Measurements from ENCODE around the gene AGK. TPM values are rescaled to one million over a fixed set of nuclear protein-coding genes. Genes with fewer than 3 reads are reported as not detected.

Gene AGK
- total and polyA plus RNA-seq, 2 experiments from 2014 or later, result 25.6 to 30.8 TPM

DNA sequence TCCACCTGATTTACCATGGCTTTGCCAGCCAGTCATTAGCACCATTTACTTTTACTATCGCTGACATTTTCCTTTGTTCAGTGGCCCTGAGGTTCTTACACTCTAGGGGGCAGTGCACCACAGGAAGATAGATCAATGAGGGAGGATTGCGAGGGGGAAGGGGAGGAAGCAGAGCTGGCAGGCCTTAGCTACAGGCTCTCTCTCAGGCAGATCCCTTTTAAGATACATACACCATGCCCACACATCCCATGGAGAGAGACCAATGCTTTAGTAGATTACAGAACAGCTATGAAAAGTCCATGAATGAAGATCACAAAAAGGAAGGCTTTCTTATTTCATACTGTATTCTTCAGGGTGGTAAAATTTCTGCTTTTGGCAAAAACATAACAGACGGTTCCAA, 103.3 kb downstream of the AGK start:
- Histone ChIP-seq H3K27me3 (no peaks in the 10 kb centered on the region), H3K4me1 (ENCODE audit: low read depth) (no peaks in the 10 kb centered on the region), H3K36me3 (peaks cover 7% of the 10 kb centered on the region), H3K27ac (peak overlapping the region; percentile 29), H3K4me3 (no peak overlapping the region), H3K9me3 (ENCODE audit: low read depth) (no peaks in the 10 kb centered on the region)
- DNase-seq (ENCODE audit: low read depth in 1 of 2, low spot score in 1 of 2), result peak; percentile 76 to 80
- TF ChIP-seq, protein P1, sequence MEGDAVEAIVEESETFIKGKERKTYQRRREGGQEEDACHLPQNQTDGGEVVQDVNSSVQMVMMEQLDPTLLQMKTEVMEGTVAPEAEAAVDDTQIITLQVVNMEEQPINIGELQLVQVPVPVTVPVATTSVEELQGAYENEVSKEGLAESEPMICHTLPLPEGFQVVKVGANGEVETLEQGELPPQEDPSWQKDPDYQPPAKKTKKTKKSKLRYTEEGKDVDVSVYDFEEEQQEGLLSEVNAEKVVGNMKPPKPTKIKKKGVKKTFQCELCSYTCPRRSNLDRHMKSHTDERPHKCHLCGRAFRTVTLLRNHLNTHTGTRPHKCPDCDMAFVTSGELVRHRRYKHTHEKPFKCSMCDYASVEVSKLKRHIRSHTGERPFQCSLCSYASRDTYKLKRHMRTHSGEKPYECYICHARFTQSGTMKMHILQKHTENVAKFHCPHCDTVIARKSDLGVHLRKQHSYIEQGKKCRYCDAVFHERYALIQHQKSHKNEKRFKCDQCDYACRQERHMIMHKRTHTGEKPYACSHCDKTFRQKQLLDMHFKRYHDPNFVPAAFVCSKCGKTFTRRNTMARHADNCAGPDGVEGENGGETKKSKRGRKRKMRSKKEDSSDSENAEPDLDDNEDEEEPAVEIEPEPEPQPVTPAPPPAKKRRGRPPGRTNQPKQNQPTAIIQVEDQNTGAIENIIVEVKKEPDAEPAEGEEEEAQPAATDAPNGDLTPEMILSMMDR (IDR thresholded peaks at IDR 0.05; ENCODE audit: low read depth, low read length), result peak; percentile 78

DNA sequence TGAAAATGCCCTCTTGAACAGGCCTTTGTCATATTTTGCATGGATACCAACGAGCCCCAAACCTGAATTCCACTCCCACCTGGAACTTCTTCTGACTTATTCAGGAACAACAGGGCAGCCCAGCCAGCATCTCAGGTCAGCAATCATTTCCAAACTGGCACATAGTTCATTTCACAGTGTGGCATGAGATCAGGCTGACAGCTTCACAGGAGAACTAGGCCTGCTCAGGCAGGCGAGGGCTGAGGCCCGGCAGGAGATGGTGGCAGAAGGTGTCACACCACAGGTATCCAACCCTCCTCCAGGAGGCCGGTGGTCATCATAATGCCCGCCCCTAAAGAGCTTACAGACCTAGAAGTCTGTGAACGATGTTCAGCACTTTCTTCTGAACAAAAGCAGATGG, 108.3 kb downstream of the AGK start:
- Histone ChIP-seq H3K9me3 (ENCODE audit: low read depth) (no peaks in the 10 kb centered on the region), H3K27me3 (no peaks in the 10 kb centered on the region), H3K36me3 (peaks cover 33% of the 10 kb centered on the region), H3K4me1 (ENCODE audit: low read depth) (no peaks in the 10 kb centered on the region), H3K4me3 (no peak overlapping the region), H3K27ac (no peak overlapping the region)
- DNase-seq (ENCODE audit: low read depth in 1 of 2, low spot score in 1 of 2), result no peak
- TF ChIP-seq, protein P1 (IDR thresholded peaks at IDR 0.05; ENCODE audit: low read depth, low read length), result no peak

DNA sequence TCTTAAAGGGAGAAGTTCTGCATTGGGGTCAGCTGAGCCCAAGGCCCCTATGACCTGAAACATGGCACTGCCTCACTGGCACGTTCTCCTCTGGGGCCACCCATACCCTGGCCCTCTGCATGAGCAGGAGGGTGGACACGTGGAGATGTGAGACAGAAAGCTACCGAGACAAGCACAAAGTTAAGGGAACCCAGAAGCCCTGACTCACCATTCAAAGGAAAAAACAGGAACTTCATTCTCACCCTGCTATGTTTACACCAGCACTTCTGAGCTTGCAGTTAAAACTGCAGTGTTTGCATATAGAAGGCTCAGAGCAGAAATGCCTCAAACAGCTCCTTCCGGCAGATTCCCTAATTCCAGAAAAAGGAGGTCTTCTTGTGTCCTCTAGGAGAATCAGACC, 109.0 kb downstream of the AGK start:
- Histone ChIP-seq H3K4me1 (ENCODE audit: low read depth) (no peaks in the 10 kb centered on the region), H3K36me3 (peaks cover 34% of the 10 kb centered on the region), H3K27me3 (no peaks in the 10 kb centered on the region), H3K4me3 (no peak overlapping the region), H3K9me3 (ENCODE audit: low read depth) (no peaks in the 10 kb centered on the region), H3K27ac (no peak overlapping the region)
- DNase-seq (ENCODE audit: low read depth in 1 of 2, low spot score in 1 of 2), result no peak
- TF ChIP-seq, protein P1 (IDR thresholded peaks at IDR 0.05; ENCODE audit: low read depth, low read length), result no peak

DNA sequence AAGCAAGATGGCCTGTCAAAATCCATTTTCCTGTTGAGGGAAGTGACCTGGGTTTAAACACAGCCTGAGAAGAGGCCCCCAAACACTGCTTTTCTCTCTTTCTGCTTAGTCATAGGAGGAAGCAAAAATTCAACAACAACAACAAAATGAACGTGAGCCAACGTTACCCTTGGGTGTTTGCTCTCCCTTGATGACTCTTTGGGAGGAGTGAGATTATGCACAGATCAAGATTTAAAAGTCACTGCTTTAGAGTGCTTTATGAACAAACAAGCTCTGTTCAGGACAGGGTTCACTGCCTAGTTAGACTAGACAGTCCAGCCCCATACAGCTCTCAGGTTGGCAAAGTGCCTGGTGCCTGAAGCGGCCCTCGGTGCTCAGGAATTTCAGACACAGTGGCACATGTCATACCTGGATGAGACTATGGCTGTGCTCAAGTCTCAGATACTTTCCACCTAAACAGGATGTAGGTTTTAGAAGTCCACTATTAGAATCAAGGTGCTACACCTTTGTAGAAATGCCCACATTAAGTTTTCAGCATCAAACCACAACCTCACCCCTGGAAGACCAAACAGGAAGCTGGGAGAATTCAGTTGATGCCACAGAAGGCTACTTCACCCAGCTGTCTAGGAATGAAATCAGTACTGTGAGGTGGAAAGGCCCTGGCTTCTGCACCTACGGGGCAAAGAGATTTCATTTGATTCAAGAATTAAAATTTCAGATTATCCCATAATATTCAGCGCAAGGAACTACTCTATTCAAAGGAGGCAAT, 112.1 kb downstream of the AGK start:
- Histone ChIP-seq H3K4me1 (ENCODE audit: low read depth) (no peaks in the 10 kb centered on the region), H3K4me3 (no peak overlapping the region), H3K27ac (no peak overlapping the region), H3K36me3 (peaks cover 31% of the 10 kb centered on the region), H3K9me3 (ENCODE audit: low read depth) (no peaks in the 10 kb centered on the region), H3K27me3 (no peaks in the 10 kb centered on the region)
- TF ChIP-seq, protein P1 (IDR thresholded peaks at IDR 0.05; ENCODE audit: low read depth, low read length), result no peak
- peak in 1 of 2 donors; percentile 20 for DNase-seq (ENCODE audit: low read depth in 1 of 2, low spot score in 1 of 2)

DNA sequence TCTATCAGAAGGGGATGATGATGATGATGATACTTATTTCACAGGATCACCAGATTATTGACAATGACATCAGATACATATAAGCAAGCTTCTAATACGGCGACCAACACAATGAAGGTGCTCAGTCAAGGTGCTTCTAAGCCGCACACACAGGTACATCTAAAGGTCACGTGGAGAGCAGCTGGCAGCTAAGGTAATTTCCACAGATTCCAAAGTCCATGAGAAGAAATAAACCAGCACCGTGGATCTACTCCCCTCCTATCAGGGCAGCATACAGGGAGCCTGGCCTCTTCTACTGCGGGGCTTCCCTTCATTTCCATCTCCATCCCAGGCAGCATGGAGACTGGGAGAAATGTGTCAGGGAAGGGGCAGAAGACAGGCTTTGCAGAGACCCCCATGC, 113.2 kb downstream of the AGK start:
- H3K27ac ChIP-seq, result no peak overlapping the region
- DNase-seq (ENCODE audit: low read depth in 1 of 2, low spot score in 1 of 2), result no peak
- H3K4me3 ChIP-seq, result no peak overlapping the region
- TF ChIP-seq, protein P1 (IDR thresholded peaks at IDR 0.05; ENCODE audit: low read depth, low read length), result no peak
- H3K9me3 ChIP-seq (ENCODE audit: low read depth), result no peaks in the 10 kb centered on the region
- peaks cover 31% of the 10 kb centered on the region for H3K36me3 ChIP-seq
- H3K4me1 ChIP-seq (ENCODE audit: low read depth), result no peaks in the 10 kb centered on the region
- no peaks in the 10 kb centered on the region for H3K27me3 ChIP-seq

Data from cardiac muscle cell (in vitro differentiated cells and primary cell).